Measurements from ENCODE around the gene BANP.
"Not testable (repeated sequence)": the region's sequence is repeated elsewhere in the genome, so short reads cannot be mapped to it uniquely, and the experiment has no call there.

GRCh38 chr16:88093556-88094252 lies 142.5 kb downstream of the BANP start:
- TF ChIP-seq CTCF (IDR thresholded peaks at IDR 0.05; ENCODE audit: poor library complexity); EZH2 (IDR thresholded peaks at IDR 0.05; ENCODE audit: borderline replicate concordance): not testable (repeated sequence)
